DND-41 (cell line): ENCODE measurements around the gene NOVA1.

ENCODE experiments used
- ATAC-seq: fragments of 200-7000 bp; cut with Tn5 transposase; 3 replicates; pipeline ENCODE4 v1.9.1; 2021; ENCODE audit warnings: low read depth; ENCODE audit not compliant: insufficient read depth
- DNase-seq: peaks from one replicate; pipeline ENCODE4 v3.0.0-alpha.2; 2020
- H2AFZ ChIP-seq: 2 replicates; pipeline ENCODE4 v1.6.0; 2012; ENCODE audit warnings: low read depth, low read length
- H3K27ac ChIP-seq: 2 replicates; pipeline ENCODE4 v1.5.1; 2012; ENCODE audit warnings: low read length, inconsistent platforms
- H3K27me3 ChIP-seq: fragments of 200-600 bp; sonication (generic); 2 replicates; pipeline ENCODE4 v1.6.0; 2012; ENCODE audit warnings: low read length, mild to moderate bottlenecking, inconsistent platforms; ENCODE audit not compliant: insufficient read depth, poor library complexity
- H3K36me3 ChIP-seq: 2 replicates; pipeline ENCODE4 v1.5.1; 2012; ENCODE audit warnings: low read length, inconsistent platforms; ENCODE audit not compliant: insufficient read depth
- H3K4me1 ChIP-seq: 2 replicates; pipeline ENCODE4 v1.5.1; 2012; ENCODE audit warnings: mild to moderate bottlenecking, low read length; ENCODE audit not compliant: insufficient read depth
- H3K4me2 ChIP-seq: 2 replicates; pipeline ENCODE4 v1.6.0; 2012; ENCODE audit warnings: mild to moderate bottlenecking, moderate library complexity, low read length, inconsistent platforms; ENCODE audit not compliant: insufficient read depth
- H3K4me3 ChIP-seq, 2 experiments: fragments of 200-600 bp in 1 of 2; shearing (Covaris generic) in 1 of 2; 2 replicates each; pipeline ENCODE4 v1.5.1; 2012 to 2016; ENCODE audit warnings: inconsistent platforms in 2 of 2, low read length in 2 of 2, mild to moderate bottlenecking in 2 of 2, low read depth in 1 of 2, moderate library complexity in 1 of 2
- H3K79me2 ChIP-seq: 2 replicates; pipeline ENCODE4 v1.6.0; 2012; ENCODE audit warnings: low read length, inconsistent platforms; ENCODE audit not compliant: insufficient read depth
- H3K9ac ChIP-seq: 2 replicates; pipeline ENCODE4 v1.6.0; 2012; ENCODE audit warnings: low read depth, mild to moderate bottlenecking, inconsistent platforms, low read length, moderate library complexity
- H3K9me3 ChIP-seq: 2 replicates; pipeline ENCODE4 v1.5.1; 2012; ENCODE audit warnings: low read length, moderate library complexity, mild to moderate bottlenecking, inconsistent platforms; ENCODE audit not compliant: insufficient read depth, severe bottlenecking
- H4K20me1 ChIP-seq: 2 replicates; pipeline ENCODE4 v1.6.0; 2012; ENCODE audit warnings: low read length; ENCODE audit not compliant: insufficient read depth
- EZH2 ChIP-seq: IDR thresholded peaks from 3 replicates; pipeline ENCODE4 v1.6.1; 2012; ENCODE audit warnings: borderline replicate concordance, low read depth, mild to moderate bottlenecking, moderate library complexity, low read length, inconsistent platforms; ENCODE audit not compliant: severe bottlenecking
- TF ChIP-seq, protein P1 (sequence below): IDR thresholded peaks from 2 replicates; pipeline ENCODE4 v1.5.1; 2012; ENCODE audit warnings: borderline replicate concordance, low read length, moderate library complexity, mild to moderate bottlenecking; ENCODE audit not compliant: poor library complexity, severe bottlenecking; ENCODE audit errors: extremely low read depth

NOVA1 gene

GRCh38 chr14:26499546-26499945 lies 98.3 kb downstream of the NOVA1 start:
- no peaks in the 10 kb centered on the region for H3K79me2 ChIP-seq
- H3K4me1 ChIP-seq = no peaks in the 10 kb centered on the region
- H3K27ac ChIP-seq = no peak overlapping the region
- H3K4me3 ChIP-seq = no peak overlapping the region
- DNase-seq (no peak), ATAC-seq (no peak)
- H4K20me1 ChIP-seq = no peaks in the 10 kb centered on the region
- H3K9me3 ChIP-seq = no peaks in the 10 kb centered on the region
- no peak overlapping the region for H3K9ac ChIP-seq
- H2AFZ ChIP-seq = no peak overlapping the region
- no peaks in the 10 kb centered on the region for H3K36me3 ChIP-seq
- no peak for TF ChIP-seq EZH2
- TF ChIP-seq, protein P1, sequence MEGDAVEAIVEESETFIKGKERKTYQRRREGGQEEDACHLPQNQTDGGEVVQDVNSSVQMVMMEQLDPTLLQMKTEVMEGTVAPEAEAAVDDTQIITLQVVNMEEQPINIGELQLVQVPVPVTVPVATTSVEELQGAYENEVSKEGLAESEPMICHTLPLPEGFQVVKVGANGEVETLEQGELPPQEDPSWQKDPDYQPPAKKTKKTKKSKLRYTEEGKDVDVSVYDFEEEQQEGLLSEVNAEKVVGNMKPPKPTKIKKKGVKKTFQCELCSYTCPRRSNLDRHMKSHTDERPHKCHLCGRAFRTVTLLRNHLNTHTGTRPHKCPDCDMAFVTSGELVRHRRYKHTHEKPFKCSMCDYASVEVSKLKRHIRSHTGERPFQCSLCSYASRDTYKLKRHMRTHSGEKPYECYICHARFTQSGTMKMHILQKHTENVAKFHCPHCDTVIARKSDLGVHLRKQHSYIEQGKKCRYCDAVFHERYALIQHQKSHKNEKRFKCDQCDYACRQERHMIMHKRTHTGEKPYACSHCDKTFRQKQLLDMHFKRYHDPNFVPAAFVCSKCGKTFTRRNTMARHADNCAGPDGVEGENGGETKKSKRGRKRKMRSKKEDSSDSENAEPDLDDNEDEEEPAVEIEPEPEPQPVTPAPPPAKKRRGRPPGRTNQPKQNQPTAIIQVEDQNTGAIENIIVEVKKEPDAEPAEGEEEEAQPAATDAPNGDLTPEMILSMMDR = no peak
- H3K27me3 ChIP-seq = no peaks in the 10 kb centered on the region
- no peak overlapping the region for H3K4me2 ChIP-seq

GRCh38 chr14:26486922-26487321 lies 110.9 kb downstream of the NOVA1 start:
- Histone ChIP-seq H3K4me1 (no peaks in the 10 kb centered on the region), H3K79me2 (no peaks in the 10 kb centered on the region), H3K9me3 (no peaks in the 10 kb centered on the region), H3K36me3 (no peaks in the 10 kb centered on the region), H3K9ac (no peak overlapping the region), H3K27ac (no peak overlapping the region), H3K4me2 (no peak overlapping the region), H3K4me3 (no peak overlapping the region), H2AFZ (no peak overlapping the region), H4K20me1 (no peaks in the 10 kb centered on the region), H3K27me3 (no peaks in the 10 kb centered on the region)
- DNase-seq (no peak), ATAC-seq (no peak)
- TF ChIP-seq EZH2 = no peak
- TF ChIP-seq, protein P1 = no peak

- no peak overlapping the region for H3K27ac ChIP-seq
- ATAC-seq = no peak
- H3K9me3 ChIP-seq = no peaks in the 10 kb centered on the region
- no peak overlapping the region for H3K4me3 ChIP-seq
- no peaks in the 10 kb centered on the region for H4K20me1 ChIP-seq
- no peak overlapping the region for H3K9ac ChIP-seq
- H3K4me1 ChIP-seq = no peaks in the 10 kb centered on the region
- no peak overlapping the region for H2AFZ ChIP-seq
- H3K79me2 ChIP-seq = no peaks in the 10 kb centered on the region
- TF ChIP-seq EZH2 = no peak
- TF ChIP-seq, protein P1 = no peak
- no peaks in the 10 kb centered on the region for H3K36me3 ChIP-seq
- DNase-seq = no peak
- no peak overlapping the region for H3K4me2 ChIP-seq
- H3K27me3 ChIP-seq = no peaks in the 10 kb centered on the region
These were observed 113.3 kb downstream of the NOVA1 start for GRCh38 chr14:26484562-26484961.

DNA sequence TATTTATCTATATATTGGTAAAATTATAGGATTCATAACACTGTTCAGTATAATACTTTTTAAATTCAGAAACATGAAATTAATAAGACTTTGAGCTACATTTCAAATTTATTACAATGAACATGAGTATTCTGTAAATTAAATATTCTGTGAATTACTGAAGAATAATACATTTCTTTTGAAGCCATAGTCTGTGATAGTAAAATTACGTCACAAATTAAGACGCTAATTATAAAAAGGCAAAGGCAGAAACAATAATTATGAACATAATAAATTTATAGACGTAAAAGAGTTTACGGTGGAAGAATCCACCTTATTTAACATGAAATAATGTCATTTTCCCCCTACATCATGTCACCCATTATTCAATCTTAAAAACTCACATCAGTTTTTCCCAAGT lies 118.9 kb downstream of the NOVA1 start:
- Histone ChIP-seq H3K4me1 (no peaks in the 10 kb centered on the region), H3K79me2 (no peaks in the 10 kb centered on the region), H3K4me3 (no peak overlapping the region), H3K27ac (no peak overlapping the region), H3K4me2 (no peak overlapping the region), H4K20me1 (no peaks in the 10 kb centered on the region), H3K27me3 (no peaks in the 10 kb centered on the region), H3K9me3 (no peaks in the 10 kb centered on the region), H2AFZ (no peak overlapping the region), H3K36me3 (no peaks in the 10 kb centered on the region), H3K9ac (no peak overlapping the region)
- ATAC-seq = no peak
- TF ChIP-seq, protein P1 = no peak
- no peak for TF ChIP-seq EZH2
- no peak for DNase-seq
